Right lung (tissue), 5 donors: ENCODE data around the gene KRTAP10-7. TPM values are rescaled to one million over a fixed set of nuclear protein-coding genes. Genes with fewer than 3 reads are reported as not detected.
"Not testable (repeated sequence)": the region's sequence is repeated elsewhere in the genome, so short reads cannot be mapped to it uniquely, and the experiment has no call there.

Source experiments
- DNase-seq, 2 donors: peaks; one replicate each; pipeline ENCODE4 v3.0.0-alpha.2; 2013
- polyA plus RNA-seq, 5 donors: library from polyadenylated mRNA; unstranded; fragments of 120-200 nt; gene quantifications; one replicate each; pipeline versions ENCODE4 v1.2.1 to v1.2.3, GENCODE V29; 2013; ENCODE audit warnings: inconsistent platforms in 1 of 5, low replicate concordance in 1 of 5; ENCODE audit not compliant: insufficient read length in 5 of 5, insufficient read depth in 1 of 5

The KRTAP10-7 gene
- polyA plus RNA-seq, 5 donors: not detected

DNA sequence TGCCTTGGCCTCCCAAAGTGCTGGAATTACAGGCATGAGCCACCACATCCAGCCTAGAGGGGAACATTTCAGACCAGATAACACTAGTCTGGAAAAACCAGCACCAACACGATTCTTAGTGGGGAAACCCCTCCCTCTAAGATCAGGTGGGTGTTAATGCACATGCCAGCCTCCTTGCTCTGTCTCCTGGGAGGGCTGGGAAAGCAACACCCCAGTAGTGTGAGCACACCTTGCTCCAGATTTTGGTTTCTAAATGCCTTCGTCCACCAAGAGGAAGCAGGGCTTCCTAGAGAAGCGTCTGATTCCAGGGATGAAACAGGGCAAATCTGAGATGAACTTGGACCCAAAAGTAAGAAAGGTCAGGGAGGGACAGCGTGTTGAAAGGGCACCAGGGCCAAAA, 29.1 kb upstream of the KRTAP10-7 start:
- no peak for DNase-seq

DNA sequence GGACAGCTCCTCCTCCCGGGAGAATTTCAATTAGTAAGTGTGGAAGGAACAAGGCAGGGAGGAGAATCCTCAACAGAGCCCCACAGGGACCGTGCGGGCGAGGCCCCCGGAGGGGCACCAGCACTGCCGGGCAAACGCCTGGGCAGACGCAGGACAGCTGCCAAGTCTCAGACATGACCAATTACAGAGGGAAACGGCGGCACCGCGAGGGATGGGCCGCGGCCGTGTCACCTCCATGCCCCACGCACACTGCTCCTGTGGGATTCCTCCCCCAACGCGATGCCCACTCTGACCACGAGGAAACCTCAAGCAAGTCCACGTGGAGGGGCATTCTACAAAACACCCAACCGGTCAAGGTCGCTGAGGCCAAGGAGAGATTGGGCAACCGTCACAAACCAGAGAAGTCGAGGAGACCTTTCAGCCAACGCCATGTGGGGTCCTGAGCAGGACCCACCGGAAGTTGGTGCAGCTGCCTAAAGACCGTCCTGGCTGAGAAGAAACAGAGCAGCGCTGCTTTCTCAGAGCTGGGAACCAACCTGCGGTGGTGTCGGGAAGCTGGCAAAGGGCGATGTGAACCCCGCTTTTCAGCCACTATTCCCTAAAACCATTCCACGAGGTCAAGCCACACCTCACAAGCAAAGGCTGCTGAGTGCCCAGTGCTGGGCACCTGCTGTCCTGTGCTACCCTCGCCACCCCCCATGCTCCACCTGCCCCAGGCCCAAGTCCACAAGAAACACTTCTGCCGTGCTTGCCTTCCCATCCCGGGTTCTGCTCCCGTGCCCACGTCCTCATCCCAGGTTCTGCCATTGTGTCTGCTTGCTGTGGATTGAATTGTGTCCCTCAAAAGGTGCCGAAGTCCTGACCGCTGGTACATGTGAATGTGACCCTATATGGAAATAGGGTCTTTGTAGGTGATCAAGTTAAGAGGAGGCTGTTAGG, 28.3 kb upstream of the KRTAP10-7 start:
- DNase-seq: no peak

DNA sequence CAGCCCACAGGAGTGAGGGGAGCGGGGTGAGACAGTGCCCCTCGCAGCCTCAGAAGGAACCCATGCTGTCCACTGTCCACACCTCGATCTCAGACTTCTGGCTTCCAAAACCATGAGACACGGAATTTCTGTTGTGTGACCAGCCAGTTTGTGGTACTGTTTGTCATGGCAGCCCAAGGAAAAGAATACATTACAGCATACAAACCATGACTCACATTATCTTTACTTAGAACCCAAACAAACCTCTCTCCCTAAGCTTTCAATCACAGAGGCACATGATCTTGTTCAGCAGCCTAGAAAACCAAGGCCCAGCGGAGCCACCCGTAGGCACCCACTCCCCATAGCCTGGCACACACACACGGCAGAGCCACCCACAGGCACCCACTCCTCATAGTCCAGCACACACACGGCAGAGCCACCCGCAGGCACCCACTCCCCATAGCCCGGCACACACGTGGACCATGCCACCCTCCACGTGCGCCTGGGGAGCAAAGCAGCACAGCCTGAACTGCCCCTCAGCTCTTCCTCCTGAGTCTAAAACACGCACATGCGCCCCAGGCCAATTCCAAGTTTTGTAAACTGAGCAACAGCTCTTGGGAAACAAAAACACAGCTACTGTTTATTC, 27.3 kb upstream of the KRTAP10-7 start:
- no peak for DNase-seq

DNA sequence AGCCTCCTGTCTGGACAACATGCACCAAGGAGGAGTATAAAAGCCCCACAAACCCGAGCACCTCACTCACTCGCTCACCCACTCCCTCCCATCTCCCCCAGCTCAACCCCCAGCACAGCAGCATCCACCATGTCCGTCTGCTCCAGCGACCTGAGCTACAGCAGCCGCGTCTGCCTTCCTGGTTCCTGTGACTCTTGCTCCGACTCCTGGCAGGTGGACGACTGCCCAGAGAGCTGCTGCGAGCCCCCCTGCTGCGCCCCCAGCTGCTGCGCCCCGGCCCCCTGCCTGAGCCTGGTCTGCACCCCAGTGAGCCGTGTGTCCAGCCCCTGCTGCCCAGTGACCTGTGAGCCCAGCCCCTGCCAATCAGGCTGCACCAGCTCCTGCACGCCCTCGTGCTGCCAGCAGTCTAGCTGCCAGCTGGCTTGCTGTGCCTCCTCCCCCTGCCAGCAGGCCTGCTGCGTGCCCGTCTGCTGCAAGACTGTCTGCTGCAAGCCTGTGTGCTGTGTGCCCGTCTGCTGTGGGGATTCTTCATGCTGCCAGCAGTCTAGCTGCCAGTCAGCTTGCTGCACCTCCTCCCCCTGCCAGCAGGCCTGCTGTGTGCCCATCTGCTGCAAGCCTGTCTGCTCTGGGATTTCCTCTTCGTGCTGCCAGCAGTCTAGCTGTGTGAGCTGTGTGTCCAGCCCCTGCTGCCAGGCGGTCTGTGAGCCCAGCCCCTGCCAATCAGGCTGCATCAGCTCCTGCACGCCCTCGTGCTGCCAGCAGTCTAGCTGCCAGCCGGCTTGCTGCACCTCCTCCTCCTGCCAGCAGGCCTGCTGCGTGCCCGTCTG, 26.6 kb upstream of the KRTAP10-7 start, which contains the start of gene KRTAP10-4:
TSS of gene KRTAP10-4 (plus strand) at position 100 of the 827 bp plus-strand sequence. CDS start at position 130, 30 bp downstream.
- DNase-seq: not testable (repeated sequence)

DNA sequence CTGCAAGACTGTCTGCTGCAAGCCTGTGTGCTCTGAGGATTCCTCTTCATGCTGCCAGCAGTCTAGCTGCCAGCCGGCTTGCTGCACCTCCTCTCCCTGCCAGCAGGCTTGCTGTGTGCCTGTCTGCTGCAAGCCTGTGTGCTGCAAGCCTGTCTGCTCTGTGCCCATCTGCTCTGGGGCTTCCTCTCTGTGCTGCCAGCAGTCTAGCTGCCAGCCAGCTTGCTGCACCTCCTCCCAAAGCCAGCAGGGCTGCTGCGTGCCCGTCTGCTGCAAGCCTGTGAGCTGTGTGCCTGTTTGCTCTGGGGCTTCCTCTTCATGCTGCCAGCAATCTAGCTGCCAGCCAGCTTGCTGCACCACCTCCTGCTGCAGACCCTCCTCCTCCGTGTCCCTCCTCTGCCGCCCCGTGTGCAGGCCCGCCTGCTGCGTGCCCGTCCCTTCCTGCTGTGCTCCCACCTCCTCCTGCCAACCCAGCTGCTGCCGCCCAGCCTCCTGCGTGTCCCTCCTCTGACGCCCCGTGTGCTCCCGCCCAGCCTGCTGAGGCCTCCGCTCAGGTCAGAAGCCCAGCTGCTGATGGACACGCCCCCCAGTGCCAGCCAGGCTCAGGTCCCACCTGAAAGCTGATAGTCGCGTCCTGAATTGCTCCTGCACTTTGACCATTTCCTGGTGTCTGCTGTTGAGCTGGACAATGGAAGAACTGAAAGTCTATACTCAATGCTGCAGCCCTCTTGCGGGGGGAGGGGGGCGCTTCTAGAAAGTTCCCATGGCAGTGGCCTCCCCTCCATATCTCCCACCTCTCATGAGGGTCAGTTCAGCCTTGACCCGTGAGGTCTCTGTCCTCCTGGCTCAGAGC, 25.7 kb upstream of the KRTAP10-7 start:
- DNase-seq: no peak

DNA sequence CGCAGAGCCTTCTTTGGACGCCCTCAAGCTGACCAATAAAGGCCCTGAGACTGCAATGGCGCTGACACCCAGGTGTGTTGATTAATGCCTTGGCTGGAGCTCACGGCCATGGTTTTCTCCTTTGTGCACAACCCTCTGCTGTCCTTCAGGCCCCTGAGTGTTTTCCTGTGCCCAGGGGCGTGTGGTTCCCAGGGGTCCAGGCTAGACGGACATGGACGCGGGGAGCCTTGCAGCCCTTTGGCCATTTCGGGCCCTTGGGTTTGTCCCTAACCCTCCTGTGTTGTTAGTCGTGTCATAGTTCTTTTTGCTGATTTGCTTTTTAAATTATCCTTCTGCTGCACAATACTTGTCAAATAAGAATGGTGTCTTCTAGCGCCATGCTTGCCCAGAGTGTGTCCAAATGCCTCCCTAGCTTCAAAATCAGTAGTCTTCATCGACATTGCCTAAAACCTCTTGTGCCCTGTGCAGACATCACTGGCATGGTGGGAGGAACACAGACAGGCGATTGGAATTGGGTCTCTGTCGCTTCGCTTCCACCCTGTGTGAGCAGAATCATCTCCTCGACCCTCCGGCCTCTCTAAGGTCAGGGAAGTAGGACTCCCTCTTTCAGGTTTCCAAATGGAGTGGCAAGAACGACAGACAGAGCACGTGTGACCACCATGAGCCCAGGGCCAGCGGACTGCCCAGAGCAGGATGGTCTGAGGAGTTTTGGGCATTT, 24.9 kb upstream of the KRTAP10-7 start:
- no peak for DNase-seq

DNA sequence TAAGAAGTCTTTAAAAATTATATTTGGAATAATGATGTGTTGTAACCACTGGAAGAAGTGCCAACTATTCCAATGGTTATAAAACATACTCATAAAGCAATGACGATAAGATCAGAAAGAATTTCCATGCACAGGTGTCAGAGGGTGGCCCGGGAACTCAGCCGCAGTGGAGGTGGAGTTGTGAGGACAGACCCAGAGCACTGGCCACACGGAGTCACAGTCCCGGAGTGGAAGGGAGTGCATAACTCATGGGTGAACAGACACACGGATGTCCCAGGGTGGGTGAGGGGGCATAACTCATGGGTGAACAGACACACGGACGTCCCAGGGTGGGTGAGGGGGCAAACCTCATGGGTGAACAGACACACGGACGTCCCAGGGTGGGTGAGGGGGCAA, 24.4 kb upstream of the KRTAP10-7 start:
- no peak for DNase-seq

DNA sequence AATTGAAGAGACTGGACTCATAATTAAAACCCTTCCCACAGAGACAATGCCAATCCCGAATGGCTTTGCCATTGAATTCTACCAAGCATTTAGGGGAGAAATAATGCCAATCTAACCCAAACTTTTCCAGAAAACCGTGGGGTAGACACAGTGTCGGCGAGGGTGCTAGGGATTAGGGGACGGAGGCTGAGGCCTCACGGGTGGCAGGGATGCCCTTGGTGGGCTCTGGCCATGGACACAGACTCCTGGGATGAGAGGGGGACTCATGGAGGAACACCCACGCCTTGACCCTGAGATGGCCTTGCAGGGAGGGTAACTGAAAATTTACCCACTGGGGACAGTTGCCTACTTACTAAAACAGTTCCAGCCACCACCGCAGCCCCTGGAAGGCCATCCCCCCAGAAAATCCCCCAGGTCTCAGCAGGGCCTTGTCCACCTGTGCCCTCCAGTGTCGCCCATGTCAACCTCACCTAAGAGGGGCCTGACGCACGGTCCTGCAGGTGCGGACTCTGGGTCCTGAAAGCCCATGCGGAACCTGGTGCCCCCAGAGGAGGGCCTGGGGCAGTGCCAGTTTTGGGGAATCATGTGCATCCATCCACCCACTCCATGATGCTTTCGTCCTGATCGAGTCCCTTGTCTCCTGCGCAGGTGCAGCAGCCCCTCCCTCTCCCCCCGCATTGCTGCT, 21.9 kb upstream of the KRTAP10-7 start:
- no peak for DNase-seq

DNA sequence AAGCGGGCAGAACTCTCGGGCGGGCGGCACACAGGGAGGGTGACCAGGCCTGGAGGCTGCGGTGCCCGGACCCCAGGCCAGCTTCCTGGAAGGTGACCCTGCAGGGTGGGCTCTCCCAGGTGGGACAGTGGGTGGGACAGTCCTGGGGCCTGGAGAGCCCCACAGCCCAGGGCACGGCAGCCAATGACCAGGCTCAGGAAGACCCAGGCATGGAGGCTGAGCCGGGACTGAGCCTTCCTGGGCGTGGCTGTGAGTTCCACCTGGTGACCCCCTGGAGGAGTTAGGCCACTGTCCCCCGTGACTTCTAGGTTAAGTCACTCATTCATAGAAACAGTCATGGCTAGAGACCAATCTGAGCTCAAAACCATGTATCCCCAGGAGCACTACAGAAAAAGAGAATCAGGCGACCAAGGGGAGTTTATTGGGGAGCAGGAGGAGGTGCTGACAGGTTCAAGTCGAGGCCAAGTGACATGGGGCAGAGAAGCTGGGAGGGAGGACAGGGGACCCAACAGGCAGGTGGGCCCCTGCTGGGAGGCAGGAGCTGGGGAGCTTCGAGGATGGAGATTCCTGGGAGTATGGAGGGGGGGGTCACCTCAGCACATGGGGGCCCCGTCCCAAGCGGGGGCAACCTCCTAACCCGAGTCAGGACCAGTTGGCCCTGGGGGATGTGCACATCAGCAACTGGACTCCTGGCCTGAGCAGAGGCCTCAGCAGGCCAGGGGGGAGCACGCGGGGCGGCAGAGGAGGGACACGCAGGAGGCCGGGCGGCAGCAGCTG, 21.2 kb upstream of the KRTAP10-7 start:
- DNase-seq: no peak

DNA sequence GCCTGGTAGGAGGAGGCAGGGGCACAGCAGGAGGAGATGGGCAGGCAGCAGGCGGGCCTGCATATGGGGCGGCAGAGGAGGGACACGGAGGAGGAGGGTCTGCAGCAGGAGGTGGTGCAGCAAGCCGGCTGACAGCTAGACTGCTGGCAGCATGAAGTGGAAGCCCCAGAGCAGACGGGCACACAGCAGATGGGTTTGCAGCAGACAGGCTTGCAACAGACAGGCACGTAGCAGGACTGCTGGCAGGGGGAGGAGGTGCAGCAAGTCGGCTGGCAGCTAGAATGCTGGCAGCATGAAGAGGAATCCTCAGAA, 20.6 kb upstream of the KRTAP10-7 start:
- no peak for DNase-seq

DNA sequence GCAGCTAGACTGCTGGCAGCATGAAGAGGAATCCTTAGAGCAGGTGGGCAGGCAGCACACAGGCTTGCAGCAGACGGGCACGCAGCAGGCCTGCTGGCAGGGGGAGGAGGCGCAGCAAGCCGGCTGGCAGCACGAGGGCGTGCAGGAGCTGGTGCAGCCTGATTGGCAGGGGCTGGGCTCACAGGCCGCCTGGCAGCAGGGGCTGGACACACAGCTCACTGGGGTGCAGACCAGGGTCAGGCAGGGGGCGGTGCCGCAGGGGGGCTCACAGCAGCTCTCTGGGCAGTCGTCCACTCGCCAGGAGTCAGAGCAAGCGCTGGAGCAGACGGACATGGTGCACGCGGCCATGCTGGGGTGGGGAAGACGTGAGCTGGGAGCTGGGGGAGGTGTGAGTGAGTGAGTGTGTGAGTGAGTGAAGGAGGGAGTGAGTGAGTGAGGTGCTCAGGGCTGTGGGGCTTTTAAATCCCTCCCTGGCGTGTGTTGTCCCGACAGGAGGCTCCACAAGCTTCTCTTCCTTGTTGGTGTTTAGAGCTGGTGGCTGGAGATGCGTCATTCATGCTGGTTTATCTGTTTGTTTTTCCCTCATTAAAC, 20.1 kb upstream of the KRTAP10-7 start, which contains the start of gene KRTAP10-5:
TSS of gene KRTAP10-5 (minus strand) at position 374 of the 591 bp plus-strand sequence. CDS start at position 348, 26 bp downstream.
- not testable (repeated sequence) for DNase-seq

DNA sequence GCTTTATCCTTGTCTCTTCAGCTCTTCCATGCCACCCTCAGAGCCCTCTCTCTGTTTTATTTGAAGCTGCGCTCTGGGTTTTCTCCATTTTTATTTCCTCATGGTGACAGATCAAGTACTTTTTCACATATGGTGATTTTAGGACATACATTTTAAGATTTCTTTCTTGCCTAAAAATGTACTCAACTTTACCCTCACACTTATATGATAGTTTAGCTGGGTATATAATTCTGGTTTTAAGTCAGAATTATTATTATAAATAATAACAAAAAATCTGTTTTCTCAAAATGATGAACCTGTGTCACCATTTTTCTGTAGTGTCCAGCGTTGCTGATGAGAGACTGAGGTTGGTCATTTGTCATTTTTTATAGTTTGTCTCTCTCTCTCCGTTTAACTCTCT, 19.2 kb upstream of the KRTAP10-7 start:
- DNase-seq: no peak

DNA sequence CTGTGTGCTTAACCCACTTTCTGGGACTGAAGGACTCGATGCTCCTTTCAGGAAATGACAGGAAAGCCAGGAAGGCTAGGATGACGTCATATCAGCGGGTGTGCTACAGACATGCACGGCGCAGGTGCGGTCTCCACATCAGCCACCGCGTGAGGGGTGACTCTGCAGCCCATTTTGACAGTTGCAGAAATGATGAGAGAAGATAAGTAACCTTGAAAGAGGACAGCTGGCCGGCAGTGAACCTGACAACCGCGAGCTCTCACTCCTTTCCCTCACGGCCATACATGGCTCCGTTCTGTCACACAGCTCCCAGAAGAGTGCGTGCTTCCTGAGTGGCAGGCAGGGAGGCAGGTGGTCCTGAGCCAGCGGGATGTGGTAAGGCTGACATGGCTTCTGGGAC, 18.3 kb upstream of the KRTAP10-7 start:
- DNase-seq: no peak

DNA sequence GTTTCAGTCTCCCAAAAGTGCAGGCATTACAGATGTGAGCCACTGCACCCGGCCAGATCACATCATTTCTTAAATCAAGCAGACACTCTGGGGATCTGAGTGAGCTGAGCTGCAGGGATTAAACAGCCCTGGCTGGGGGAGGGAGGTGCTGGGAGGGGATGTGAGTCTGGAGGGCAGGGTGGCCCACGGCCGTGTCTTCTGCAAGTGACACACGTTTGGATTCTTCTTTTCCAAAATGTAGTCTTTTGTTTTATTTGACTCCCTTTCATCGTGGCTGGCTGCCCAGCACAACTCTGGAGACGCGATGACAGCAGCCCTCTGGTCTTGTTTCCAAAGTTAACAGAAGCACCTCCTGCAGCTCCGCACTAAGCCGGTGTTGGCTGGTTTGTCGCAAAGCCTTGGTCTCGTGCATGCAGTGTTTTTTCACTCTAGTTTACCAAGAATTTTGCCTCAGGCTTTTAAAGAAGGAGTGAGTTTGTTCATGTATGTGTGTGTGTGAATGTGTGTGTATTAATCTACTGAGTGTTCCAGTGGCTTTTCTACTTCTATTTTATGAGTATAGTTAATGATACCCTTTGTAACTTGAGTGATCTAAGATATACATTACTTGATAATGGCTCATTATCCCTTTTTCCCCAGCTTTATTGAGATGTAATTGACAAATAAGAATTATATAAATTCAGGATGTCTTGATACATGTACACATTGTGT, 17.2 kb upstream of the KRTAP10-7 start:
- no peak for DNase-seq

DNA sequence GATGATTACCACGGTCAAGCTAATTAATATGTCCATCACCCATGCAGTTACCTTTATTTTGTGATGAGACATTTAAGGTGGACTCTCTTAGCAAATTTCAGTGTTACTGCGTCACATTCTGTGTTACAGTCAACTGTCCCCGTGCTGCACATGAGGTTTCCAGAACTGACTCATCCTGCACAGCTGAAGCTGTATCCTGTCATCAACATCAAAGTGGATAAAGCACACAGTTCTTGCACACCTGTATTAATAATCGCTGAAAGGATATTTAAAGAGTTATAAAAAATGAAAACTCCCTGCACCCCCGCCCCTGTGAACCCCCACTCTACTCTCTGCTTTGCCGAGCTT, 16.6 kb upstream of the KRTAP10-7 start:
- no peak for DNase-seq

DNA sequence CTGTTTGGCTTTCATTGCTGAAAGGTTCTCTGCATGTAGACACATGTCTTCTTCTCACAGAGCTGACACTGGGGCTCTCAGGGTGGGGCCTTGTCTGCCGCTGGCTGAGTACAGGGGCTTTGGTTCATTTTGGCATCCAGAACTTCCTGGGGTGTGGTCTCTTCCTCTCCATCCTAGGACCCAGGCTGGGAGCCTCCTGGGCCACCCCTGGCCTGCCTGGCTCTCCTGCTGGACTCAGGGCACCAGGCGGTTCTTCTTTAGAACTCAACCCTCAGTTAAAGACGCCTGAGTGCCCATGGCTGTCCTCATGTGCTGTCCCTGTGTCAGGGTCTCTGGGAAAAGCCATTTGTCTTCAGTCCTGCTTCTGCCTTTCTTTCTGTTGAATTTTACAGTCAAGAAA, 14.5 kb upstream of the KRTAP10-7 start:
- DNase-seq: no peak

DNA sequence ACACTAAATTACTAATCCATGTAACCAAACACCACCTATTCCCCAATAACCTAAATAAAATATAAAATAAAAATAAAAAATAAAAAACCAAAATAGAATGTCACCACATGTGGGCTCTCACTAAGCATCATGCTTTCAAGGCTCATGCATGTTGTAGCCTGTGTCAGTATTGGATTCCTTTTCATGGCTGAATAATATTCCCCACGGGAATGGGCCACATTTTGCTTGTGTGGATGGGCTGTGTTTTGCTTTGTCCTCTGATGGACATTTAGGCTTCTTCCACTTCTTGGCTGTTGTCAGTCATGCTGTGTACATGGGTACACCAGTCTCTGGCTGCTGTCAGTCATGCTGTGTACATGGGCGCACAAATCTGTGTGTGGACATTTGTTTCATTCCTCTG, 11.3 kb upstream of the KRTAP10-7 start:
- DNase-seq: no peak
